Measurements from ENCODE around the gene TRPM8.

Gene TRPM8

GRCh38 chr2:233938676-233939370 lies 21.6 kb downstream of the TRPM8 start:
- no peak for TF ChIP-seq REST (IDR thresholded peaks at IDR 0.05; ENCODE audit: insufficient read depth in 1 of 2, low read depth in 2 of 2, low read length in 2 of 2)
- no peak for TF ChIP-seq POLR2AphosphoS5 (IDR thresholded peaks at IDR 0.05; ENCODE audit: low read depth, low read length)
- no peak for TF ChIP-seq SIN3A (IDR thresholded peaks at IDR 0.05; ENCODE audit: borderline replicate concordance, insufficient read depth, low read length)
- TF ChIP-seq FOXP2 (optimal IDR thresholded peaks at IDR 0.05; ENCODE audit: borderline replicate concordance, extremely low read depth, extremely low read length, insufficient read depth), result no peak
- TF ChIP-seq TAF1 (IDR thresholded peaks at IDR 0.05; ENCODE audit: borderline replicate concordance, insufficient read depth, low read length), result no peak

- no peak for TF ChIP-seq FOXP2 (optimal IDR thresholded peaks at IDR 0.05; ENCODE audit: borderline replicate concordance, extremely low read depth, extremely low read length, insufficient read depth)
- TF ChIP-seq REST (IDR thresholded peaks at IDR 0.05; ENCODE audit: insufficient read depth in 1 of 2, low read depth in 2 of 2, low read length in 2 of 2), result no peak
- no peak for TF ChIP-seq POLR2AphosphoS5 (IDR thresholded peaks at IDR 0.05; ENCODE audit: low read depth, low read length)
- no peak for TF ChIP-seq TAF1 (IDR thresholded peaks at IDR 0.05; ENCODE audit: borderline replicate concordance, insufficient read depth, low read length)
- no peak for TF ChIP-seq SIN3A (IDR thresholded peaks at IDR 0.05; ENCODE audit: borderline replicate concordance, insufficient read depth, low read length)
Measured at GRCh38 chr2:233940376-233941276, 23.5 kb downstream of the TRPM8 start.

- TF ChIP-seq SIN3A (IDR thresholded peaks at IDR 0.05; ENCODE audit: borderline replicate concordance, insufficient read depth, low read length) (no peak), TAF1 (IDR thresholded peaks at IDR 0.05; ENCODE audit: borderline replicate concordance, insufficient read depth, low read length) (no peak), POLR2AphosphoS5 (IDR thresholded peaks at IDR 0.05; ENCODE audit: low read depth, low read length) (no peak), REST (IDR thresholded peaks at IDR 0.05; ENCODE audit: insufficient read depth in 1 of 2, low read depth in 2 of 2, low read length in 2 of 2) (no peak), FOXP2 (optimal IDR thresholded peaks at IDR 0.05; ENCODE audit: borderline replicate concordance, extremely low read depth, extremely low read length, insufficient read depth) (no peak)
Measured at GRCh38 chr2:233942731-233943130, 25.6 kb downstream of the TRPM8 start.

GRCh38 chr2:233944269-233944668 lies 27.1 kb downstream of the TRPM8 start:
- TF ChIP-seq POLR2AphosphoS5 (IDR thresholded peaks at IDR 0.05; ENCODE audit: low read depth, low read length), result no peak
- TF ChIP-seq REST (IDR thresholded peaks at IDR 0.05; ENCODE audit: insufficient read depth in 1 of 2, low read depth in 2 of 2, low read length in 2 of 2), result no peak
- no peak for TF ChIP-seq TAF1 (IDR thresholded peaks at IDR 0.05; ENCODE audit: borderline replicate concordance, insufficient read depth, low read length)
- no peak for TF ChIP-seq SIN3A (IDR thresholded peaks at IDR 0.05; ENCODE audit: borderline replicate concordance, insufficient read depth, low read length)
- TF ChIP-seq FOXP2 (optimal IDR thresholded peaks at IDR 0.05; ENCODE audit: borderline replicate concordance, extremely low read depth, extremely low read length, insufficient read depth), result no peak

Measured in PFSK-1 (cell line).